Fibroblast of pulmonary artery (primary cell): Measurements from ENCODE around the gene ZHX3.

ENCODE experiments used
- DNase-seq: peaks from one replicate; pipeline ENCODE4 v3.0.0-alpha.2; 2010; ENCODE audit warnings: low read depth
- H3K4me3 ChIP-seq: replicated peaks from 2 replicates; pipeline ENCODE4 v1.5.1; 2011; ENCODE audit warnings: low read depth, mild to moderate bottlenecking, control low read depth, low read length, moderate library complexity
- CTCF ChIP-seq: IDR thresholded peaks from 2 replicates; pipeline ENCODE4 v1.5.1; 2011; ENCODE audit warnings: mild to moderate bottlenecking, control low read depth, low read length, inconsistent platforms; ENCODE audit errors: missing control alignments

The ZHX3 gene

GRCh38 chr20:41158082-41158625 is 159.4 kb downstream of the ZHX3 start:
- no peak overlapping the region for H3K4me3 ChIP-seq
- TF ChIP-seq CTCF: no peak
- DNase-seq: no peak

- no peak for TF ChIP-seq CTCF
- DNase-seq: no peak
Observed at GRCh38 chr20:41155261-41155660, 162.3 kb downstream of the ZHX3 start.

GRCh38 chr20:41154436-41155176 is 162.9 kb downstream of the ZHX3 start:
- no peak overlapping the region for H3K4me3 ChIP-seq
- no peak for DNase-seq
- TF ChIP-seq CTCF: no peak

More at GRCh38 chr20:41155261-41155660, 162.3 kb downstream of the ZHX3 start:
- H3K4me3 ChIP-seq: no peak overlapping the region

GRCh38 chr20:41152108-41152757 is 165.3 kb downstream of the ZHX3 start:
- TF ChIP-seq CTCF: no peak
- no peak for DNase-seq
- H3K4me3 ChIP-seq: no peak overlapping the region

- TF ChIP-seq CTCF: no peak
- DNase-seq: no peak
- H3K4me3 ChIP-seq: no peak overlapping the region
Observed at GRCh38 chr20:41151134-41151869, 166.2 kb downstream of the ZHX3 start.

GRCh38 chr20:41150664-41151063 is 166.9 kb downstream of the ZHX3 start:
- no peak overlapping the region for H3K4me3 ChIP-seq
- no peak for DNase-seq
- no peak for TF ChIP-seq CTCF
